Neural progenitor cell (in vitro differentiated cells): ENCODE results near the gene SLC66A3. TPM values are rescaled to one million over a fixed set of nuclear protein-coding genes. Genes with fewer than 3 reads are reported as not detected.

ENCODE experiments used
- DNase-seq: peaks from one replicate; pipeline ENCODE4 v3.0.0-alpha.2; 2016; ENCODE audit warnings: low spot score
- H2AFZ ChIP-seq: fragments of 200-600 bp; sonication (generic); replicated peaks from 2 replicates; pipeline ENCODE4 v1.6.1; 2016; ENCODE audit warnings: antibody characterized with exemption
- H3F3A ChIP-seq: fragments of 200-600 bp; sonication (generic); 2 replicates; pipeline ENCODE4 v1.6.1; 2016; ENCODE audit warnings: antibody characterized with exemption, low read depth
- H3K27ac ChIP-seq: fragments of 200-600 bp; sonication (generic); 2 replicates; pipeline ENCODE4 v1.5.1; 2016; ENCODE audit warnings: mild to moderate bottlenecking
- H3K27me3 ChIP-seq: fragments of 200-600 bp; sonication (generic); 2 replicates; pipeline ENCODE4 v1.6.1; 2016; ENCODE audit warnings: mild to moderate bottlenecking, moderate library complexity
- H3K36me3 ChIP-seq: fragments of 200-600 bp; sonication (generic); 2 replicates; pipeline ENCODE4 v1.5.1; 2016
- H3K4me1 ChIP-seq: fragments of 200-600 bp; sonication (generic); 2 replicates; pipeline ENCODE4 v1.6.1; 2016; ENCODE audit warnings: mixed run types
- H3K4me2 ChIP-seq: fragments of 200-600 bp; sonication (generic); 2 replicates; pipeline ENCODE4 v1.6.1; 2016
- H3K4me3 ChIP-seq: fragments of 200-600 bp; sonication (generic); 2 replicates; pipeline ENCODE4 v1.5.1; 2016
- H3K79me2 ChIP-seq: fragments of 200-600 bp; sonication (generic); 2 replicates; pipeline ENCODE4 v1.6.1; 2016; ENCODE audit warnings: low read depth
- H3K9ac ChIP-seq: fragments of 200-600 bp; sonication (generic); 2 replicates; pipeline ENCODE4 v1.6.1; 2016
- H3K9me3 ChIP-seq: fragments of 200-600 bp; sonication (generic); 2 replicates; pipeline ENCODE4 v1.5.1; 2016; ENCODE audit warnings: low read depth
- H4K20me1 ChIP-seq: fragments of 200-600 bp; sonication (generic); 2 replicates; pipeline ENCODE4 v1.6.1; 2016; ENCODE audit warnings: low read depth
- H3K27ac Mint-ChIP-seq: 3 replicates; pipeline ENCODE4 v1.8.0; 2021; ENCODE audit warnings: mixed read lengths
- H3K27me3 Mint-ChIP-seq: 2 replicates; pipeline ENCODE4 v1.8.0; 2022; ENCODE audit warnings: low read depth, mild to moderate bottlenecking, inconsistent platforms, moderate library complexity, mixed read lengths; ENCODE audit not compliant: insufficient read depth
- H3K36me3 Mint-ChIP-seq: 3 replicates; pipeline ENCODE4 v1.8.0; 2021; ENCODE audit warnings: mixed read lengths
- H3K4me1 Mint-ChIP-seq: 3 replicates; pipeline ENCODE4 v1.8.0; 2021; ENCODE audit warnings: mixed read lengths
- H3K4me3 Mint-ChIP-seq: 3 replicates; pipeline ENCODE4 v1.8.0; 2021; ENCODE audit warnings: mild to moderate bottlenecking, moderate library complexity, mixed read lengths
- H3K9me3 Mint-ChIP-seq: 3 replicates; pipeline ENCODE4 v1.8.0; 2020; ENCODE audit warnings: mixed read lengths
- CTCF ChIP-seq: fragments of 200-600 bp; sonication (generic); IDR thresholded peaks from 2 replicates; pipeline ENCODE4 v1.5.1; 2017; ENCODE audit warnings: antibody characterized with exemption, mild to moderate bottlenecking
- EZH2 ChIP-seq: fragments of 200-600 bp; sonication (generic); IDR thresholded peaks from 2 replicates; pipeline ENCODE4 v1.6.1; 2017; ENCODE audit warnings: antibody characterized with exemption, mild to moderate bottlenecking, moderate library complexity
- EZH2phosphoT487 ChIP-seq: fragments of 200-600 bp; sonication (generic); IDR thresholded peaks from 2 replicates; pipeline ENCODE4 v1.6.1; 2017; ENCODE audit warnings: antibody characterized with exemption
- total RNA-seq: library from RNA; depleted of rRNA; stranded (reverse); fragments of >200 nt; gene quantifications from 2 replicates; pipeline ENCODE4 v1.2.3, GENCODE V29; 2015; ENCODE audit warnings: low replicate concordance

The SLC66A3 gene
- total RNA-seq, 1 donor from 2014 or later: 19.3 TPM

GRCh38 chr2:11132036-11132671 is 23.1 kb upstream of the SLC66A3 start:
- no peaks in the 10 kb centered on the region for H3K79me2 ChIP-seq
- H3K36me3 ChIP-seq: no peaks in the 10 kb centered on the region
- no peak overlapping the region for H3K27ac ChIP-seq
- H3K4me2 ChIP-seq: no peak overlapping the region
- H3K36me3 Mint-ChIP-seq: no peaks in the 10 kb centered on the region
- no peaks in the 10 kb centered on the region for H3K9me3 Mint-ChIP-seq
- no peak overlapping the region for H2AFZ ChIP-seq
- peaks cover 35% of the 10 kb centered on the region for H3K4me1 Mint-ChIP-seq
- TF ChIP-seq EZH2 (no peak), CTCF (no peak), EZH2phosphoT487 (no peak)
- peak overlapping the region; percentile 29 for H3K27ac Mint-ChIP-seq
- H3K27me3 Mint-ChIP-seq: peaks cover 21% of the 10 kb centered on the region
- H3K4me3 Mint-ChIP-seq: peak overlapping the region; percentile 87
- no peaks in the 10 kb centered on the region for H3K9me3 ChIP-seq
- DNase-seq: no peak
- H3K4me1 ChIP-seq: peaks cover 12% of the 10 kb centered on the region
- no peaks in the 10 kb centered on the region for H4K20me1 ChIP-seq
- H3F3A ChIP-seq: peaks cover 9% of the 10 kb centered on the region
- H3K4me3 ChIP-seq: no peak overlapping the region
- H3K9ac ChIP-seq: no peak overlapping the region
- H3K27me3 ChIP-seq: peaks cover 11% of the 10 kb centered on the region

GRCh38 chr2:11133238-11133935 is 21.9 kb upstream of the SLC66A3 start:
- Histone ChIP-seq H2AFZ (peak overlapping the region; percentile 86), H3K27ac (no peak overlapping the region)
- peak; percentile 76 for DNase-seq

GRCh38 chr2:11133936-11134320 is 21.3 kb upstream of the SLC66A3 start:
- Histone ChIP-seq H3K4me1 (peaks cover 12% of the 10 kb centered on the region), H4K20me1 (no peaks in the 10 kb centered on the region), H3K27me3 (peaks cover 6% of the 10 kb centered on the region), H3K4me3 (no peak overlapping the region), H3F3A (peaks cover 9% of the 10 kb centered on the region), H3K9ac (no peak overlapping the region), H3K79me2 (no peaks in the 10 kb centered on the region), H3K4me2 (peak overlapping the region; percentile 69), H3K9me3 (no peaks in the 10 kb centered on the region), H3K36me3 (no peaks in the 10 kb centered on the region), H3K27ac (no peak overlapping the region), H2AFZ (peak overlapping the region; percentile 86)
- H3K36me3 Mint-ChIP-seq: no peaks in the 10 kb centered on the region
- H3K9me3 Mint-ChIP-seq: no peaks in the 10 kb centered on the region
- peaks cover 19% of the 10 kb centered on the region for H3K27me3 Mint-ChIP-seq
- H3K4me3 Mint-ChIP-seq: peak overlapping the region; percentile 78
- TF ChIP-seq EZH2phosphoT487 (no peak), CTCF (no peak), EZH2 (no peak)
- H3K4me1 Mint-ChIP-seq: peaks cover 31% of the 10 kb centered on the region
- H3K27ac Mint-ChIP-seq: peak overlapping the region; percentile 36
- no peak for DNase-seq

More at GRCh38 chr2:11133238-11133935, 21.9 kb upstream of the SLC66A3 start:
- peak overlapping the region; percentile 98 for H3K27ac Mint-ChIP-seq
- no peak for TF ChIP-seq EZH2
- TF ChIP-seq CTCF: no peak
- TF ChIP-seq EZH2phosphoT487: no peak
- H3K36me3 Mint-ChIP-seq: no peaks in the 10 kb centered on the region
- H3K4me3 Mint-ChIP-seq: peak overlapping the region; percentile 87
- H3K27me3 Mint-ChIP-seq: peaks cover 19% of the 10 kb centered on the region
- Histone ChIP-seq H3K9ac (no peak overlapping the region), H3F3A (peaks cover 9% of the 10 kb centered on the region), H3K79me2 (no peaks in the 10 kb centered on the region), H3K4me1 (peaks cover 12% of the 10 kb centered on the region), H3K9me3 (no peaks in the 10 kb centered on the region), H3K27me3 (peaks cover 11% of the 10 kb centered on the region), H3K4me3 (peak overlapping the region; percentile 44), H3K4me2 (peak overlapping the region; percentile 69), H3K36me3 (no peaks in the 10 kb centered on the region), H4K20me1 (no peaks in the 10 kb centered on the region)
- H3K4me1 Mint-ChIP-seq: peaks cover 34% of the 10 kb centered on the region
- no peaks in the 10 kb centered on the region for H3K9me3 Mint-ChIP-seq
